HG03432 (cell line): ENCODE measurements around the gene SHANK3.

Source experiments
- ATAC-seq: cut with Tn5 transposase; IDR thresholded peaks from one replicate; pipeline ENCODE4 v1.9.1; 2021; ENCODE audit warnings: mild to moderate bottlenecking, moderate library complexity; ENCODE audit not compliant: unreplicated experiment

SHANK3 gene

GRCh38 chr22:50710886-50711285 is 38.3 kb downstream of the SHANK3 start:
- ATAC-seq: no peak

GRCh38 chr22:50711446-50712340 is 39.1 kb downstream of the SHANK3 start:
- ATAC-seq: no peak

- no peak for ATAC-seq
Measured at GRCh38 chr22:50712341-50713007, 39.9 kb downstream of the SHANK3 start.

- no peak for ATAC-seq
Measured at GRCh38 chr22:50713008-50713385, 40.4 kb downstream of the SHANK3 start.

- no peak for ATAC-seq
Measured at GRCh38 chr22:50713571-50714056, 41.0 kb downstream of the SHANK3 start.

- no peak for ATAC-seq
Measured at GRCh38 chr22:50714150-50714549, 41.5 kb downstream of the SHANK3 start.

- no peak for ATAC-seq
Measured at GRCh38 chr22:50714631-50715179, 42.1 kb downstream of the SHANK3 start.

- ATAC-seq: no peak
Measured at GRCh38 chr22:50715250-50715649, 42.6 kb downstream of the SHANK3 start.

GRCh38 chr22:50715776-50716175 is 43.2 kb downstream of the SHANK3 start:
- no peak for ATAC-seq

GRCh38 chr22:50716290-50717024 is 43.8 kb downstream of the SHANK3 start:
- no peak for ATAC-seq

- ATAC-seq: no peak
Measured at GRCh38 chr22:50717709-50718351, 45.2 kb downstream of the SHANK3 start.

GRCh38 chr22:50718352-50718709 is 45.7 kb downstream of the SHANK3 start:
- no peak for ATAC-seq

GRCh38 chr22:50719814-50720300 is 47.2 kb downstream of the SHANK3 start:
- no peak for ATAC-seq

GRCh38 chr22:50720301-50721256 is 48.0 kb downstream of the SHANK3 start:
- ATAC-seq: no peak

- ATAC-seq: no peak
Measured at GRCh38 chr22:50721257-50721844, 48.7 kb downstream of the SHANK3 start.

- no peak for ATAC-seq
Measured at GRCh38 chr22:50722048-50722701, 49.6 kb downstream of the SHANK3 start.
